ENCODE measurements around the gene FLT4.

The FLT4 gene

DNA sequence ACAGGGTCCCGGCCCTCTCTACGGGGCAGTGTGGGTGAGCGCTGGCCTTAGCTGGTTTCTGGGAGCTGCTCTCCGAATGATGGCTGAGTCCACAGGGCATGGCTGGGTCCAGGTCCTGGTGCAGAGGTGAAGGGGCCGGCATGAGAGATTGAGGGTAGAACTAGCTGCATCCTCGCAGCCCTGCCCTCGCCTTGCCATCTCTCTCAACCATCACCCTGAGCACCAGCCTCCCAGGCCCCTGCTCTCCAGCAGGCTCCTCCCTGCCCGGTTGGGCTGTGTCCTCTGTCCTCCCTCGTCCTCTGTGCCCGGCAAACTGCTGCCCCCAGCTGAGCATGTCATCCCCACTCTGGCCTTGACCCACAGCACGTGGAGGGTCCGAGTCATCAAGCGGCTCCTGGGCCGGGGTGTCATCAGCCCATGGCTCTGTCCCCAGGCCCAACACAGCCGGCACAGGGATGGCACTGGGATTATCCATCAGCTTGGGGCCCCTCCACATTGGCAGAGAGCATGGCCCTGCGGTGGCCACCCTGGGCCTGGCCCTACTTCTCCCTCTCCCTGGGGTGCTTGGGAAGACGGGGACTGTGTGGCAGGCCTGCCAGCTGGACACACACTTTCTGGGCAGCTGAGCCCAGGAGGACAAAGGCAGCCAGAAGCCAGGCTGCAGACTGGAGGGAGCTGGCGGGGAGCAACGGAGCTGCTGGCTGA, 8.4 kb downstream of the FLT4 start:
- DNase-seq: no peak

DNA sequence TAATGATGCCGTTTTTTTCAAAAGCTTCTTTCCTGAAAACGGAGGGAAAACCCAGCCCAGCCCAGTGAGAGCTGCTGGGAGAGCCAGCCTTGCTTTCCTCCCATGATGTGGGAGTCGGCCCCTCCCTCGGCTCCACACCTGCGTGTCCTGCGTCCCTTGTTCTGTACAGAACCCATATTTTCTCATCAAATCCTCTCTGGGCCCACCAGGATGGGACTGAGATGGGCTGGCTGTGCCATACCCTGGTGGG, 8.9 kb downstream of the FLT4 start:
- DNase-seq: no peak

DNA sequence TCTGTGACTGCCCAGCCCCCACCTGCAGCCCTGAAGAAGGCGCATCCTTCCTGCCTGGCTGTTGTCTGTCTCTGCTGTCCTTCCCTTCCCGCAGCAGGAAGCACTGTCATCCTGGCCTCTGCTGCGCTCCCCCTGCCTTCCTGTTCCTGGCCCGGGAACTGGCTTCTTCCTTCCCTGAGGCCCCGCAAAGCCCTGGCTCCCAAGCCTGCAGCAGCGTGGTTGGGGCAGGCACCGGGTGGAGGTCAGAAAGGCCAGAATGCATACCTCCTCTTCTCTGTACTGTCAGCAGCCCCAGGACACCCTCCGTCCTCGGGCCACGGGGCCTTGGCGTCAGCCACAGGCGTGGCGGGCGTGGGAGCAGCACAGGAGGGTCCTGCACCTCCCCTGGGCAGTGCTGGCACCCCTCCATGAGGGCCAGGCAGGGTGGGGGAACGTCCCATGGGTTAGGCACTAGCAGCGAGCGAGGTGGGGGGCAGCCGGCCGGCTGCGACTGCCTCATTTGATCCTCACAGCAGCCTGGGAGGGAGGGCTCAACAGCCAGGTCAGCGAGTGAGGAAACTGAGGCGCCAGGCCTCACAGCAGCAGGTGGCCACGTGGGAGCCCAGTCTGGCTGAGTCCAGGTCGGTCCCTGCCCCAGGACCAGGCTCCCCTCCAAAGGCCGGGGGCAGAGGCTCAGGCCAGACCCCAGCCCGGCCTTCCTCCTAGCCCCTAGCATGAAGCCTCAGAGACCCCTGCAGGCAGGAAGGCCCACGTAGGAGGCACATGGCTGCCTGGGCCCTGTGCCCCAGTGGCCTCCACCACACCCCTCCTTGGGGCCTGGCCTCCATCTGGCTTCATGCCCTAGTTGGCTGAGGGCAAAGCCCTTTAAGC, 9.4 kb downstream of the FLT4 start:
- DNase-seq: no peak

DNA sequence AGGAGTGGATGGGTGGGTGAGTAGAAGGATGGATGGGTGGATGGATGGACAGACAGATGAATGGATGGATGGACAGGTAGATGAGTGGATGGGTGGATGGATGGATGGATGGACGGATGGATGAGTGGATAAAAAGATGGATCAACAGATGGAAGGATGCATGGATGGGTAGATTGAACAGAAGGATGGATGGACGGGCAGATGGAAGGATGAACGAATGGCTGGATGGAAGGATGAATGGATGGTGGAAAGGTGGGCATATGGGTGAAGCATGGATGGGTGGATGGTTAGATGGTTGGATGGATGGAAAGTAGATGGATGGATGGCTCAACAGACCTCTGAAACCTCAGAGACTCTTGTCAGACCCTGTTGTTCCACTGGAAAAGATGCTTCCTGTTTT, 10.1 kb downstream of the FLT4 start:
- no peak for DNase-seq

DNA sequence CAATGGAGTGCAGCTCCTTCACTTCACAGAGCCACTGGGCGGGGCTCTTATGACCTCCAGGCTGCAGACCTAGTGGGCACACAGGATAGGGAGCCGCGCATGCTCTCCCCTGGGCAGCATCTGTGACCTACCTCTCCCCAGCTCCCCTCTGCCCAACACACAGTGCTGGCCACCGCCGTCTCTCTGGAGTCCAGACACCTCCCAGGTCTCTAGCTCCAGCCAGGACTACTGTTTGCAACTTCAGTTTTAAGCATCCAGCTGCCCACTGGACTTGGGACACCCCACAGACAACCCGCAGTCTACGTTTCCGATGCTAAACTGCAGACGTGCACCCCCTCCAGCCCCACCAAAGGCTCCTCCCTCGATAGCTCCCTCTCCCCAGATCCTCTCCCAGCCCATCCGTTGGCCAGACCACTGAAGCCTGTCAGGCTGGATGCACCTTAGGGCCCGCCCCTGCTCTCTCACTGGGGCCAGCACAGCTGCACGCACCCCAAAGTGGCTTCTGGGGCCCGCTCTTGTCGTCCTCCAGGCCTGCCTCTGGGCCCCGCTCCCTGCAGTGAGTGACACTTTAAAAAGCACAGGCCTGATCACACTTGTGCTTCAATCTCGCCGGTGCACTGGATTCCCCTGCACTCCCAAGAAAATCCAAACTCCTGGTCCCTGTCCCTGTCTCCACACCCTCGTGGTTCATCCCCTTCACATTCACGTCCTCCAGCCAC, 11.3 kb downstream of the FLT4 start:
- DNase-seq: no peak

DNA sequence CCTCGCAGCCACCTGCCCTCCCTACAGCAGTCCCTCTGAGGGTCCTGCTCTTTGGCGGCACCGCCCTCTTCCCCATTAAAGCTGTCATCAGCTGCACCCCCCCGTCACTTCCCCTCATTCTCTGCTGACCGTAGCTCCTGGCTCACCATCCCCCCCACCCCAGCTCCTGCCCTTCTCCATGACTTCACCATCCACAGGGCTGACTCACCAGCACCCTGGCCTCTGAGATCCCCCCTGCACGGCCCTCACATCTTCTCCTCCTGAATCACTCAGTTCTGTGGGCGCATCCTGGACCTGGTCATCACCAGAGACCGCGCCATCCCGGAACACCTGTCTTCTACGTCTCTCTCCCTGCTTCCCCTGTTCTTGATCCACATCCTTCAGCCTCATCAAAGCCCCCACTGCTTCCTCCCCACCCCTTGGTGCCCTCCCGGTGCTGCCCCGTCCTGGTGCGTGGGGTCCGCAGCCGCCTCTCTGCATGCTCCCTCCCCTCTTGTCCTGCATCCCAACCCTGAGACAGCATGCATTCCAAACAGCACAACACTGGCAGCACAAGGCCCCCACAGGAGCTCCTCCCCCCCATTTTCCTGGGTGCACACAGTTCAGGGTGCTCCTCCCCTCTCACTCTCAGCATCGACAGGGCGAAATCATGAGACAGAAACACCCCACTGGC, 12.9 kb downstream of the FLT4 start:
- DNase-seq: no peak

DNA sequence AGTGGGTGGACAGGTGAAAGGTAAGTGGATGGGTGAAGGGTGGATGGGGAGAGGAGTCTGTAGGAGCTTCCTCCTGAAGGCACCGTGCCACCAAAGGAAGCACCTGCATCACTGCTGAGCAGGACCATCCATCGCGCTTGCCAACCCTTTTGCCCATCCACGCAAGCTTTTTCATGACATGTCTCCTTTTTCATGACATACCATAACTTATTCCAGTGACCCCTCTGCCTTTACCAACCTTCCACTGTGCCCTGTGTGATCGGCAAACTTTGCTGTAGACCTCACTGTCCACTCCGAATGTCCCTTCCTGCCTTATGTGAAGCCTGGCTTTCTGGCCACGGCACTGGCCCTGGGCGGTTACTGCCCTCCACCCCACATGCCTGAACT, 13.4 kb downstream of the FLT4 start:
- no peak for DNase-seq

DNA sequence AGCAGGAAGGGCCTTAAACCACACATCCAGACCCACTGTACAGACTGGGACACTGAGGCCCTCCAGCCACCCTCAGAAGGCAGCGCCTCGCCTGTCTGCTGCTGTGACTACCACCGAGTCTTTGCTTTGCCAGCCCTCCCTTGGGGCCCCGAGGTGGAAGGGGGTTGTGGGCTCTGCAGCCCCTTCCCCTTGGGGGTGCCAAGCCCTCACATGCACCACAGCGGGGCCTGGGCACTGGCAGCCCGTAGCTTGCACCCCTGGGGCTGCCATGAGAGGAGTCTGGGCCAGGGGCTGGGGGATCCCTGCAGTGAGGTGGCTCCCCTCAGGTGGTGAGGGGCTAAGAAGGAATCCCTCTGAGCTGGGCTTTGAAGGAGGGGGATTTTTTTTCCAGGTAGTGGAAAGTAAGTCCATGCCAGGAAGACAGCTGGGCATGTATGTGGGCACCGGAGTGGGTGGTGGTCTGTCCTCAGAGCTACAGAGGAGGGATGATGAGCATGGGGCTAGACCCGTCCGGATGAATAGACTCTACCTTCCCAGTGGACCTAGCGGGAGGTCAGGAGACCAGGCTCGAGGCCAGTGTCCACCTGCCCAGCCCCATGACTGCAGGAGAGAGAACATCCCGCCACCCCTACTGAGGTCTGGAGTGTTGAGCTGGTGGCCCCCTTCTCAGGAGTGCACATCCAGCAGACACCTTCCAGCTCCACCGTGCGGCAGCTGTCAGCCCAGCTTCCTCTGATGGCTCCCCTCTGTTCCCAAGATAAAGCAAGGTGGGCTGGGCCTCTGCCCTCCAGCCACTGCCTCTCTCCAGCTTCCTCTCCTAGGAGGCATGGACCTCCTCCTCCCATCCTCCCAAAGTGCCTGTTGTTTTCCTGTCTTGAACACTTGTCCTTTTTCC, 15.9 kb downstream of the FLT4 start:
- no peak for DNase-seq

DNA sequence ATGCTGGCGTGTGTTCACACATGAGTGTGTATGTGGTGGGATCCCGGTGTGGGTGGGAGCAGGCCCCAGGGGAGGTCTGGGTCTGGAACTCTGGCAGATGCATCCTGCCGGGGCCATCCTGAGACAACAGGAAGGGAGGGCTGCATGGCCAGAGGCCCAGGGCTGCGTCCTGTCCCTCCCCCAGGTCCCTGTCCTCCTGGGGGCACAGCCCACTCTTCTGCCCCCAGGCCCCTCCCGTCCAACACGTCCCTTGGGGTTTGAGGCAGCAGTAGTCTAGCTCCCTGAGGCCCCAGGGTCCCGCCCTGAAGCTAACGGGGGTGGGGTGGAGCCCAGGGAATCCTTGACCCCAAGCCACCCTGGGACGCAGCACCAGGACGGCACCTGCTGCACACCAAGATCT, 16.6 kb downstream of the FLT4 start:
- DNase-seq: no peak

DNA sequence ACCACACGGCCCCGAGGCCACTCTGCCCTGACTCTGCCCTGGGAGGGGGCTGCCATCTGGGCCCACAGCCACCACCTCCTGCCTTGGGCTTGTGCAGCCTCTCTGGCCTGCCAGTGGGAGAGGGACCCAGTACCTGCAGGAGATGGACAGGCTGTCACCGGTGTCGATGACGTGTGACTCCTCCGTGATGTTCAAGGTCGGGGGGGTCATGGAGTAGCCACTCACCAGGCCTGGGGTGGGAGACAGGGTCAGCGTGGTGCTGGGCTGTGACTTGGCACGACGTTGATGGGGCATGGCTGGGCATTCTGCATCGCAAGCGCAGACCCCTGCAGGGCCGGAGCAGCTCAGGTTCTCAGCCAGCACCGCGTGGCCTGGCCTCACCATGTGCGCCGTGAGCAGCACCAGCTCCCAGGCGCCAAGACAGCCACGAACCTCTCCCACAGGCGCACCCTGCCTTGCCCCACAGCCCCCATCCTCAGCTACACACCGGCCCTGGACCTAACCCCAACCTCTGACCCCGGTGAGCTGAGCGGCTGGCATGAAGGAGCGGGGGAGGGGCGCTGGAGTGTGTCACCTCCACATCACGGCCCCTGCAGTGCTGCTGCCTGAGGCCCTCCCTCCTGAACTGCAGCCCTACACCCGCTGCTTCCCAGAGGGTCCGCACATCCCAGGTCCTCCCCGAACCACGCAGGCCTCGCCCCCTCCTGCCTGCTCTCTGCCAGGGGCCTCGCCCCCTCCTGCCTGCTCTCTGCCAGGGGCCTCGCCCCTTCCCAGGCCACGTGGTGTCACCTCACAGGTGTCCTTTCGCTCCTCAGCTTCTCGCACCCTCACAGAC, 17.6 kb downstream of the FLT4 start:
- DNase-seq: no peak

DNA sequence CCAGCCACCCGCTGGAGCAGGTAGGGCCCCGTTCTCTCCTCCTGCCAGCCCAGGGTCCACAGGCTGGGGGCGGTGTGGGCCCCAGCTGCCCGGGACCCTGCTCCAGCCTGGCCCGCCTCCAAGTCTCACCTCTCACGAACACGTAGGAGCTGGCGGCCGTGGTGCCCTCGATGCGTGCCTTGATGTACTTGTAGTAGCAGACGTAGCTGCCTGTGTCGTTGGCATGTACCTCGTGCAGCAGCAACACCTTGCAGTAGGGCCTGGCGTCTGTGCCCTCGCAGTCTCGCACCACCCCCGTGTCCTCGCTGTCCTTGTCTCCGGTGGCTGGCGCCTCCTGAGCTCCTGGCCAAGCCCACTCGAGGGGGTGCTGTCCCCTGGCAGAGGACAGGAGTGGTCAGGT, 19.0 kb downstream of the FLT4 start:
- DNase-seq: no peak

DNA sequence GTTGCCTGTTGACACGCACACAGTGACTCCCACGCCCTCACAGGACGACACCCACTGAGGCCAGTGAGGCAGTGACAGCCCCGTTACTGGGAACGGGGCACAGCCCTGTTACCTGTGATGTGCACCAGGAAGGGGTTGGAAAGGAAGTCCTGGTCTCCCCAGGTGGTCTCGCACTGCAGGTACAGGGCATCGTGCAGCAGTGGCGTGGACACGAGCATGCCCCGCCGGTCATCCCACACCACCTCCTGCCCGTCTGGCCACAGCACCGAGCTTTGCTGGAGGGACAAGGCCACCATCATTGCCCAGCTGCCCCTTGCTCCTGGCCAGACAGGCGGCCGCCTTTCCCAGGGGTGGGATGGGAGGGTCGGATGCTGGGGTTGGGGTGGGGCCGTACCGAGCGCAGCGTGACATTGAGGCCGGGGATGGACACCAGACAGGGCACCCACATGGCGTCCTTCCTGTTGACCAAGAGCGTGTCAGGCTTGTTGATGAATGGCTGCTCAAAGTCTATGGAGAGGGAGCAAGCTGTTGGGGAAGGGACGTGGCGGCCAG, 19.5 kb downstream of the FLT4 start:
- DNase-seq: no peak

DNA sequence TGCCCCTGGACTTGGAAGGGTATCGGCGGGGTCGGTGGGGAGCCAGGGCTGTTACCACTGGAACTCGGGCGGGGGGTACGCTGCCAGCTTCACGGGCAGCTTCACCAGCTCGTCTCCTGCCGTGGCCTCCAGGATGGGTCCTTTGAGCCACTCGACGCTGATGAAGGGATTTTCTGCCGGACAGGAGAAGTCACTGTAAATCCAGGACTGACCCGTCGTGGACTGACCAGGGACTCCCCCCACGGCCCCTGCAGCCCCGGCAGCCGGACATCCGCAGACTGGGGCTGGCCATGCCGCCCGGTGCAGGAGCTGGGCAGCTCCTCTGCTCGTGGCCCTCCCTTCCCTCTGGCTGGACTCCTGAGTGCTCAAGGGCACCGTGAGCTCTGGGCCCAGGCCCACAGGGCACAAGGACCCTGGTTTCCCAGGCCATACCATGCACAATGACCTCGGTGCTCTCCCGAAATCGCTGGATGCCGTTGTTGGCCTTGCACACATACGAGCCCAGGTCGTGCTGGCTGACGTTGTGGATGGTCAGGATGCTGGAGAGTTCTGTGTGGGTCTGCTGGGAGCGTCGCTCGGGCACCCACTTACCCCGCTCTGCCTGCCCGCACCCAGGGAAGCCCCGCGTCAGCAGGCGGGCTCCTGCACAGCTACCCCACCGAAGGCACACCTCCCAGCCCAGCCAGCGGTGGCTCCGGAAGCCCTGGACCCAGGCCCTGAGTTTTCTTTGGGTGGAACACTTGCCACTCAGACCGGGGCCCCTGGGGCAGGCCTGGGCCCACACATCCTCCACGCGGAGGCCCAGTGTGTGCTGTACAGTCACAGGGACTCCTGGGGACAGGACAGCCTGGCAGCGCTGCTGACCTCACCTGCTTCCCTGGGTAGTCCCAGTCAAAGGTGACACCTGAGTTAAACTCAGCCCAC, 20.3 kb downstream of the FLT4 start:
- no peak for DNase-seq

DNA sequence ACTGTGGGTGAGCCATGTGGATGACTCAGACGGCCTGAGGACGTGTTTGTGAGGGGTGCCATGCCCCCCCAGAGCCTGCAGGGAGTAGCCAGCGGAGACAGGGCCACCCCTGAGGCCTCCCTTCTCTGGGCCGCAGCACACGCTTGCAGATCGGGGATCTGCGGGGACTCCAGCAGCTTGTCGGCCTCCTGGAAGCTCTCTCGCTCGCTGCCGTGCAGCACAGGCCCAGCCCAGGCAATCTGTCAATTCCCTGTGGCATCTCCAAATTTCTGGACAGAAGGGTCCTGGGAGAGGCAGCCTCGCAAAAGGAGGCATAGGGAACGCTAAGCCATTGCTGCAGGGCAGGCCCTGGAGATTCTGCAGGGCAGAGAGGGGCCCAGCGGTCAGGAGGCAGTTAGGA, 21.2 kb downstream of the FLT4 start:
- no peak for DNase-seq

DNA sequence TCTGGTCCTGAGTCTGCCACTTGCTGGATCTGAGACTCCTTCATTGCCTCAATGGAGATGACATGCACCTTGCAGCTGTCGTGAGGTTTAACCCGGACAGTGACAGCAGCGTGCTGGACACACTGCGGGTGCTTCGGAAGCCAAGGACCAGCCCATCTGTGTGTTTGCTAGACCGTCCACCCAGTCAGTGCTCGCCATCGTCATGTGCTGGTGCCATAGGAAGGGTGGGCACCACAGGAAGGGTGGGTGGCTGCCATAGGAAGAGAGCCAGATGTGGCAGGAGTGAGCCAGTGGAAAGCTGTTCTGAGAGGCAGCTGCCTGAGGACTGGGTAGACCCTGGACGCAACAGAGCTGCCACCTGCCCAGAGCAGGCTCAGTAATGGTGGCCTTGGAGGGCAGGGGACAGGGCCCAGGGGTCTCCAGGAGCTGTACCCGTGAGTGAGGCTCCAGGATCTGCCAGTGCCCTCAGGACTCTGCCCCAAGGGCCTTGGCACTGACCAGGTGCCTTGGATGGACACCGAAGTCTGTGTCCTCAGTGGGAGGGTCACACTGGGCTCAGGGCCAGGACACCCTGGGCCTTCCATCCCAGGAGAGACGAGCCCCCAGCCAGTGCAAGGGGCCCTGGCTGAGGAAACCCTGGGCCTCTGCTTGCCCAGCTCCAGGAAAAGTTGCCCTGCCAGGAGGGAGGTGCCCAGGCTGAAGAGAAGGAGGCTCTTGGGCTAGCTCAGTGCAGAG, 21.8 kb downstream of the FLT4 start:
- DNase-seq: no peak

DNA sequence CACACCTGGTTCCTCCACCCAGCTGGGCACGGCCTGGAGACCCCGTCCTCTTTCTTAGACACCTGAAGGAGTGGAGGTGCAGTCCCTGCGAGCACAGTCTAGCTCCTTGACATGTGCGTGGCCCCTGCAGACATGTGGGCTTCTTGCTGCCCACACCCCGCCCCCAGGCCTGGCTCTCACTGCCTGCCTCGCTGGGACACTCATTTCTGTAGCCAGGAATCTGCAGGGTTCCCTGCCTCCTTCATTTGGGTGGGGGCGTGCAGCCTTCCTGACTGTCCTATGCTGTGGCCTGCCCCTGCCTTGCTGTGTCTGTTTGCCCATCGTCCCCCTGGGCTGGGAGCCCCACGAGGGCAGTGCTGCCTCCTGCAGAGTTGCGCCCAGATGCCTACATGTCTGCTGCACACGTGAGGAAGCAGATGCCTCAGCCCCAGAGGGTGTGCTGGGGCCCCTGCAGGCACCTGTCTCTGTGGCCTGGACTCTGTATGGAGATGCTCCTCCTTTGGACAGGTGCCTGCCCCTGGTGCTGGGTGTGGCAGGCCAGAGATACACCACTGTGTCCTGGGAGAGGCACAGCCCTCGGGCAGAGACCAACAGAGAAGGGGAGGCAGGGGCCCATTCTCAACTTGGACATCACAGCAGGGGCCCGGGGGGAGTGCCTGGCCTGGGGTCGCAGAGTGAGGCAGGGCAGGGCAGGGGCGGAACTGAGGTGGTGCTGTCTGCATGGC, 22.6 kb downstream of the FLT4 start:
- DNase-seq: no peak

DNA sequence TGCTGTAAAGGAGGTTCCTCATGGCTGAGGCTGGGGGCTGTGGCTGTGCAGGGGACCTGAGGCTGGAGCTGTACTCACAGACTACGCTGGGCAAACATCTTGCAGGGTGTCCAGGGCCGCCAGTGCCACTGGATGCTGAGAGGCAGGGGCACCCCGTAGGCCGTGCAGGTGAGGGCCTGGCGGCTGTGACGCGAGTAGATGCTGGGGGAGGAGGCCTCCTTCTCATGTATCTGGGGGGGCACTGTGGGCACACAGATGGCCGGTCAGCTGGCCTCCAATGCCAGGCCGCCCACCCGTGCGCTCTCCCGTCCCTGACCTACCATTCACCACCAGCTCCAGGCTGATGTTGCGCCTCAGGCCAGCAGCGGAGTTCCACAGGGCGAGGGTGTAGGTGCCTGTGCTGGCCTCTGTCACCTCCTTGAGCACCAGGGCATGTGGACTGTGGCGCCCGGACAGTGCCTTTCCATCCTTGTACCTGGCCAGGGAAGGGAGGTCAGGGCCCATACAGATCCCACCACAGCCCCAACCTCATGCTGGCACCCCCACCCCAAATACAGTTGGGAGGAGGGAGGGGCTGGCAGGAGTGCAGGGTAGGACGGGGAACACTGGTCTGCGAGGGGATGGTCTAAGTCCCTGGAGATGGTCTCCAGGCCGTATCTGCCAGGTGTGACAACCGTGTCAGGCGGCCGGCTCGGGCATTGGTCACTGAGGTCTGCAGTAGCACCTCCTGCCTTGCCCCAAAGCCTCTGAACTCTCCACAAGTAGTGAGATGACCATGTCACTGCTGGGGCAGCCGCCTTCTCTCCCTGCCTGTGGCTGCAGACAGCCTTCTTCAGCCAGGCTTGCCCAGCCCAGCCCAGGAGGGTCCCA, 23.4 kb downstream of the FLT4 start:
- DNase-seq: no peak

Data from stimulated activated CD4-positive, alpha-beta T cell treated with anti-CD3 and anti-CD28 coated beads, Interleukin-2, amount 100 ng/mL, for 48 hours (primary cell).